HEK293 (cell line): ENCODE data around the gene ATP5F1D.
A peak's percentile ranks its signal among the peaks of the same experiment; 100 is the strongest.

Experiments used
- CTCF ChIA-PET: fragments of 350-600 bp; formaldehyde crosslinking; extraction: SDS; loops from one replicate; lab custom pipeline; 2021; ENCODE audit warnings: antibody characterized with exemption; lab: Yijun Ruan, JAX
- POLR2A ChIA-PET: fragments of 300-600 bp; formaldehyde crosslinking; extraction: SDS; loops from one replicate; lab custom pipeline; 2020; ENCODE audit warnings: antibody characterized with exemption, inconsistent platforms; lab: Yijun Ruan, JAX
- H3K27ac ChIP-seq: fragments of 200-500 bp; sonication (Bioruptor generic); 2 replicates; pipeline ENCODE4 v1.5.1; 2014; ENCODE audit warnings: low read depth, low read length, control low read depth, inconsistent platforms; ENCODE audit errors: extremely low read depth
- H3K36me3 ChIP-seq, 2 experiments: fragments of 200-500 bp in 1 of 2; sonication (Bioruptor generic) in 1 of 2; 1 replicate in 1 of 2; 2 replicates in 1 of 2; pipeline ENCODE4 v1.5.1; 2014 to 2017; ENCODE audit warnings: inconsistent platforms in 2 of 2, low read length in 2 of 2; ENCODE audit not compliant: control insufficient read depth in 2 of 2, insufficient read depth in 1 of 2
- H3K4me1 ChIP-seq: fragments of 200-500 bp; sonication (Bioruptor generic); 2 replicates; pipeline ENCODE4 v1.5.1; 2014; ENCODE audit warnings: mild to moderate bottlenecking, low read length, inconsistent platforms; ENCODE audit not compliant: control insufficient read depth, insufficient read depth
- H3K4me3 ChIP-seq: 2 replicates; pipeline ENCODE4 v1.5.1; 2011; ENCODE audit warnings: low read depth, mild to moderate bottlenecking, control low read depth, low read length, moderate library complexity
- H3K9me3 ChIP-seq: fragments of 200-500 bp; sonication (Bioruptor generic); 2 replicates; pipeline ENCODE4 v1.5.1; 2014; ENCODE audit warnings: low read depth, low read length, inconsistent platforms; ENCODE audit not compliant: control insufficient read depth, insufficient read depth
- BCL11A ChIP-seq: fragments of 450-650 bp; formaldehyde crosslinking; IDR thresholded peaks from 2 replicates; pipeline ENCODE4 v1.5.1; 2016; ENCODE audit warnings: low read depth, missing biosample characterization, missing genetic modification characterization
- IKZF3 ChIP-seq: fragments of 450-650 bp; IDR thresholded peaks from 2 replicates; pipeline ENCODE4 v1.5.0; 2018; ENCODE audit warnings: missing biosample characterization, mild to moderate bottlenecking, missing genetic modification characterization, moderate library complexity
- KLF17 ChIP-seq: fragments of 450-650 bp; formaldehyde crosslinking; IDR thresholded peaks from 2 replicates; pipeline ENCODE4 v1.5.1; 2016; ENCODE audit warnings: missing biosample characterization, missing genetic modification characterization
- PATZ1 ChIP-seq: fragments of 450-650 bp; formaldehyde crosslinking; IDR thresholded peaks from 2 replicates; pipeline ENCODE4 v1.5.1; 2016; ENCODE audit warnings: missing biosample characterization, missing genetic modification characterization
- REST ChIP-seq: fragments of 450-650 bp; formaldehyde crosslinking; IDR thresholded peaks from 2 replicates; pipeline ENCODE4 v1.5.1; 2016; ENCODE audit warnings: missing biosample characterization, missing genetic modification characterization
- WT1 ChIP-seq: fragments of 450-650 bp; formaldehyde crosslinking; IDR thresholded peaks from 2 replicates; pipeline ENCODE4 v1.5.1; 2016; ENCODE audit warnings: missing biosample characterization, missing genetic modification characterization
- ZBTB17 ChIP-seq: fragments of 450-650 bp; formaldehyde crosslinking; IDR thresholded peaks from 2 replicates; pipeline ENCODE4 v1.5.1; 2016; ENCODE audit warnings: missing biosample characterization, missing genetic modification characterization
- ZBTB20 ChIP-seq: fragments of 450-650 bp; formaldehyde crosslinking; IDR thresholded peaks from 2 replicates; pipeline ENCODE4 v1.5.1; 2016; ENCODE audit warnings: missing biosample characterization, missing genetic modification characterization
- ZBTB21 ChIP-seq: fragments of 450-650 bp; formaldehyde crosslinking; IDR thresholded peaks from 2 replicates; pipeline ENCODE4 v1.5.1; 2017; ENCODE audit warnings: missing biosample characterization, missing genetic modification characterization
- ZBTB44 ChIP-seq: fragments of 450-650 bp; IDR thresholded peaks from 2 replicates; pipeline ENCODE4 v1.5.1; 2018; ENCODE audit warnings: missing biosample characterization, mild to moderate bottlenecking, missing genetic modification characterization
- ZBTB8A ChIP-seq: fragments of 450-650 bp; formaldehyde crosslinking; IDR thresholded peaks from 2 replicates; pipeline ENCODE4 v1.5.1; 2016; ENCODE audit warnings: missing biosample characterization, missing genetic modification characterization
- ZNF10 ChIP-seq: fragments of 450-650 bp; formaldehyde crosslinking; IDR thresholded peaks from 2 replicates; pipeline ENCODE4 v1.5.1; 2017; ENCODE audit warnings: missing biosample characterization, missing genetic modification characterization
- ZNF341 ChIP-seq: fragments of 450-650 bp; formaldehyde crosslinking; IDR thresholded peaks from 2 replicates; pipeline ENCODE4; 2016; ENCODE audit warnings: low read depth, missing biosample characterization, missing genetic modification characterization
- ZNF362 ChIP-seq: fragments of 450-650 bp; formaldehyde crosslinking; IDR thresholded peaks from 2 replicates; pipeline ENCODE4 v1.5.1; 2016; ENCODE audit warnings: missing biosample characterization, missing genetic modification characterization
- ZNF37A ChIP-seq: fragments of 450-650 bp; IDR thresholded peaks from 2 replicates; pipeline ENCODE4 v1.5.1; 2018; ENCODE audit warnings: missing biosample characterization, missing genetic modification characterization
- ZNF610 ChIP-seq: fragments of 450-650 bp; formaldehyde crosslinking; IDR thresholded peaks from 2 replicates; pipeline ENCODE4 v1.5.1; 2016; ENCODE audit warnings: missing biosample characterization, missing genetic modification characterization, borderline replicate concordance
- ZNF626 ChIP-seq: fragments of 450-650 bp; sonication (Bioruptor Pico); formaldehyde crosslinking; IDR thresholded peaks from 2 replicates; pipeline ENCODE4 v1.5.1; 2018; ENCODE audit warnings: missing biosample characterization, missing genetic modification characterization, inconsistent platforms
- ZNF629 ChIP-seq: fragments of 450-650 bp; formaldehyde crosslinking; IDR thresholded peaks from 2 replicates; pipeline ENCODE4 v1.5.1; 2017; ENCODE audit warnings: missing biosample characterization, missing genetic modification characterization
- ZNF660 ChIP-seq: fragments of 450-650 bp; IDR thresholded peaks from 2 replicates; pipeline ENCODE4 v1.5.1; 2018; ENCODE audit warnings: missing biosample characterization, mild to moderate bottlenecking, missing genetic modification characterization
- ZNF692 ChIP-seq: fragments of 450-650 bp; formaldehyde crosslinking; IDR thresholded peaks from 2 replicates; pipeline ENCODE4 v1.5.1; 2016; ENCODE audit warnings: missing biosample characterization, missing genetic modification characterization
- ZNF768 ChIP-seq: fragments of 450-650 bp; formaldehyde crosslinking; IDR thresholded peaks from 2 replicates; pipeline ENCODE4 v1.5.1; 2018; ENCODE audit warnings: missing biosample characterization, mild to moderate bottlenecking, missing genetic modification characterization

ATP5F1D gene

GRCh38 chr19:1232652-1233072 is 8.9 kb upstream of the ATP5F1D start:
- Histone ChIP-seq H3K36me3 (peaks cover 0 to 47% of the 10 kb centered on the region in 2 experiments; a peak in 1 of 3 replicates), H3K27ac (no peak overlapping the region; the same call in 1 of the 2 replicates), H3K9me3 (no peaks in the 10 kb centered on the region), H3K4me1 (no peaks in the 10 kb centered on the region; the same call in 1 of the 2 replicates), H3K4me3 (no peak overlapping the region)
- ChIA-PET CTCF (interaction anchor here (0.9 to 2.2 kb wide), 2 partner anchors 10 to 15 kb away, joined by 3 to 6 read pairs; no protein-coding TSS in a partner anchor), POLR2A (interaction anchor here (0.8 to 0.9 kb wide), 2 partner anchors 36 to 128 kb away, joined by 3 read pairs; partner anchors contain the start of gene CIRBP)
- TF ChIP-seq BCL11A (tag by site-specific recombination) (peak; percentile 12; the same call in 1 of the 2 replicates), ZBTB17 (peak; percentile 29; the same call in 1 of the 2 replicates), ZNF610 (tag by site-specific recombination) (no peak), ZNF37A (tag by site-specific recombination) (no peak), ZNF660 (tag by site-specific recombination) (peak; percentile 83), REST (tag by site-specific recombination) (no peak), ZBTB21 (tag by site-specific recombination) (0 out of 2 replicates have a peak, but pooled peaks have one; percentile 22), ZBTB8A (0 out of 2 replicates have a peak, but pooled peaks have one; percentile 35), ZNF362 (tag by site-specific recombination) (no peak), ZNF629 (tag by site-specific recombination) (peak; percentile 75; the same call in 1 of the 2 replicates), KLF17 (0 out of 2 replicates have a peak, but pooled peaks have one; percentile 31), ZNF341 (tag by site-specific recombination) (0 out of 2 replicates have a peak, but pooled peaks have one; percentile 9), ZNF626 (tag by site-specific recombination) (no peak), ZBTB20 (peak; percentile 49), WT1 (no peak), ZNF692 (tag by site-specific recombination) (0 out of 2 replicates have a peak, but pooled peaks have one; percentile 4), IKZF3 (tag by site-specific recombination) (0 out of 2 replicates have a peak, but pooled peaks have one; percentile 28), ZBTB44 (tag by site-specific recombination) (peak; percentile 70; the same call in 1 of the 2 replicates), ZNF768 (tag by site-specific recombination) (peak; percentile 84; the same call in 1 of the 2 replicates), PATZ1 (tag by site-specific recombination) (peak; percentile 73; the same call in 1 of the 2 replicates), ZNF10 (tag by site-specific recombination) (0 out of 2 replicates have a peak, but pooled peaks have one; percentile 36)
